ENCODE results near the gene IL6ST.

DNA sequence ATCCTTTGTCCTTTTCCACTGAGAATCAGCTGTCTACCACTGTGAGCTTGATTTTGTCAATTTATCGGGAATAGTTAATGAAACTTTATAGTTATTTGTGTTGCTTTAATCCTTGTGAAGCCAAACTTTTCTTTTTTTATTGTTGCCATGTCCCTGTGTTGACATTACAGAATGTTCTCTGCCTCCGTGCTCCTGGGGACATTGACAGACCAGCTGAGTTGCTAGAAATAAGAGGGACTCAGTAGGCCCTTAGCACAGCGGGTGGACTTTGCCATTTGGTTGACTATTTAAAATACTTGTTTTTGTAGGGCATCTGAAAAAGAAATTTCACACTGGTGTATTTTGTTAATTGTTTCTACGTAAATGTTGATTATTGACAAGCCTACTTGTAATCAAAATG is 73.1 kb downstream of the IL6ST start:
- TF ChIP-seq, protein P1, sequence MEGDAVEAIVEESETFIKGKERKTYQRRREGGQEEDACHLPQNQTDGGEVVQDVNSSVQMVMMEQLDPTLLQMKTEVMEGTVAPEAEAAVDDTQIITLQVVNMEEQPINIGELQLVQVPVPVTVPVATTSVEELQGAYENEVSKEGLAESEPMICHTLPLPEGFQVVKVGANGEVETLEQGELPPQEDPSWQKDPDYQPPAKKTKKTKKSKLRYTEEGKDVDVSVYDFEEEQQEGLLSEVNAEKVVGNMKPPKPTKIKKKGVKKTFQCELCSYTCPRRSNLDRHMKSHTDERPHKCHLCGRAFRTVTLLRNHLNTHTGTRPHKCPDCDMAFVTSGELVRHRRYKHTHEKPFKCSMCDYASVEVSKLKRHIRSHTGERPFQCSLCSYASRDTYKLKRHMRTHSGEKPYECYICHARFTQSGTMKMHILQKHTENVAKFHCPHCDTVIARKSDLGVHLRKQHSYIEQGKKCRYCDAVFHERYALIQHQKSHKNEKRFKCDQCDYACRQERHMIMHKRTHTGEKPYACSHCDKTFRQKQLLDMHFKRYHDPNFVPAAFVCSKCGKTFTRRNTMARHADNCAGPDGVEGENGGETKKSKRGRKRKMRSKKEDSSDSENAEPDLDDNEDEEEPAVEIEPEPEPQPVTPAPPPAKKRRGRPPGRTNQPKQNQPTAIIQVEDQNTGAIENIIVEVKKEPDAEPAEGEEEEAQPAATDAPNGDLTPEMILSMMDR (IDR thresholded peaks at IDR 0.05), result no peak
- no peak for TF ChIP-seq POLR2A (IDR thresholded peaks at IDR 0.05)
